HepG2 (cell line): ENCODE measurements around the gene TOR4A. TPM values are rescaled to one million over a fixed set of nuclear protein-coding genes. Genes with fewer than 3 reads are reported as not detected.

ENCODE experiments used
- BORCS8-MEF2B ChIP-seq: sonication (generic); formaldehyde crosslinking; IDR thresholded peaks from 2 replicates; pipeline ENCODE4 v1.8.0; 2022; ENCODE audit warnings: mild to moderate bottlenecking, missing genetic modification reagents
- CBFB ChIP-seq: sonication (generic); formaldehyde crosslinking; IDR thresholded peaks from 2 replicates; pipeline ENCODE4 v1.4.0; 2020; ENCODE audit warnings: missing genetic modification reagents
- CHD2 ChIP-seq: IDR thresholded peaks from 2 replicates; pipeline ENCODE4 v1.6.1; 2011; ENCODE audit warnings: low read depth, low read length, improper control_type of control experiment
- DNMT3B ChIP-seq: conservative IDR thresholded peaks from 2 replicates; pipeline ENCODE4 v1.6.1; 2016; ENCODE audit warnings: missing biosample characterization, control low read depth
- ELF4 ChIP-seq: sonication (generic); formaldehyde crosslinking; IDR thresholded peaks from 2 replicates; pipeline ENCODE4 v1.5.0; 2020; ENCODE audit warnings: missing genetic modification reagents, mild to moderate bottlenecking, moderate library complexity, borderline replicate concordance
- GZF1 ChIP-seq: sonication (generic); formaldehyde crosslinking; IDR thresholded peaks from 2 replicates; pipeline ENCODE4 v1.5.1; 2020; ENCODE audit warnings: mild to moderate bottlenecking, missing genetic modification reagents
- KDM6A ChIP-seq: IDR thresholded peaks from 2 replicates; pipeline ENCODE4 v1.6.1; 2016; ENCODE audit warnings: low read depth
- KMT2A ChIP-seq: sonication (generic); formaldehyde crosslinking; IDR thresholded peaks from 2 replicates; pipeline ENCODE4 v1.4.0; 2020; ENCODE audit warnings: missing genetic modification reagents
- MIER3 ChIP-seq: IDR thresholded peaks from 2 replicates; pipeline ENCODE4 v1.6.1; 2016; ENCODE audit warnings: missing compliant biosample characterization, borderline replicate concordance
- NBN ChIP-seq: fragments of 450-650 bp; conservative IDR thresholded peaks from 2 replicates; pipeline ENCODE4 v1.6.1; 2017
- NFYC ChIP-seq: IDR thresholded peaks from 2 replicates; pipeline ENCODE4 v1.6.1; 2016; ENCODE audit warnings: missing genetic modification reagents, missing compliant biosample characterization
- NONO ChIP-seq, 2 experiments: fragments of 450-650 bp in 1 of 2; sonication (generic) in 1 of 2; formaldehyde crosslinking in 1 of 2; IDR thresholded peaks in 1 of 2; conservative IDR thresholded peaks in 1 of 2; 2 replicates each; pipeline versions ENCODE4 v1.6.1 to v1.8.0; 2017 to 2022; ENCODE audit warnings: mild to moderate bottlenecking in 1 of 2, missing genetic modification reagents in 1 of 2, moderate library complexity in 1 of 2
- NR1H2 ChIP-seq: sonication (generic); formaldehyde crosslinking; IDR thresholded peaks from 2 replicates; pipeline ENCODE4 v1.8.1; 2022; ENCODE audit warnings: low read depth, missing genetic modification reagents, borderline replicate concordance
- PCBP2 ChIP-seq: fragments of 200-400 bp; formaldehyde crosslinking; optimal IDR thresholded peaks from 2 replicates; pipeline ENCODE3; 2018; ENCODE audit warnings: low read length, low read depth; ENCODE audit not compliant: poor library complexity, severe bottlenecking
- TBX2 ChIP-seq: sonication (generic); formaldehyde crosslinking; IDR thresholded peaks from 2 replicates; pipeline ENCODE4 v1.5.0; 2020; ENCODE audit warnings: missing genetic modification reagents, mild to moderate bottlenecking, borderline replicate concordance
- ZNF143 ChIP-seq: sonication (generic); formaldehyde crosslinking; IDR thresholded peaks from 2 replicates; pipeline ENCODE4 v1.4.0; 2020; ENCODE audit warnings: missing genetic modification reagents
- ZNF501 ChIP-seq: sonication (generic); formaldehyde crosslinking; IDR thresholded peaks from 2 replicates; pipeline ENCODE4 v1.5.1; 2020; ENCODE audit warnings: mild to moderate bottlenecking, moderate library complexity, missing genetic modification reagents
- ZNF557 ChIP-seq: sonication (generic); formaldehyde crosslinking; IDR thresholded peaks from 2 replicates; pipeline ENCODE4 v1.4.0; 2020; ENCODE audit warnings: missing genetic modification reagents
- ZNF567 ChIP-seq: sonication (generic); formaldehyde crosslinking; IDR thresholded peaks from 2 replicates; pipeline ENCODE4 v1.8.1; 2023; ENCODE audit warnings: mild to moderate bottlenecking, missing genetic modification reagents, borderline replicate concordance
- ZNF792 ChIP-seq: IDR thresholded peaks from 2 replicates; pipeline ENCODE4 v1.6.1; 2016
- polyA plus RNA-seq, 8 experiments: library from polyadenylated mRNA; depleted of rRNA in 3 of 8; stranded (reverse) in 7 of 8; unstranded in 1 of 8; fragments of >200 nt; fragmentation: Illumina TruSeq in 4 of 8; extraction: Trizol in 4 of 8; gene quantifications; 2 replicates each; pipeline versions ENCODE4 v1.2.1 to v1.2.3, GENCODE V29; 2011 to 2016; ENCODE audit warnings: low read depth in 4 of 8, missing spikeins in 1 of 8, mixed read lengths in 1 of 8; ENCODE audit not compliant: insufficient read depth in 1 of 8
- total RNA-seq, 5 experiments: library from RNA; depleted of rRNA; stranded (reverse); fragments of >200 nt; fragmentation: Illumina TruSeq; extraction: Trizol; gene quantifications; 2 replicates each; pipeline ENCODE4 v1.2.3, GENCODE V29; 2016; ENCODE audit warnings: low read depth in 1 of 5
- TF ChIP-seq, protein P1 (sequence below): sonication (generic); formaldehyde crosslinking; IDR thresholded peaks from 2 replicates; pipeline ENCODE4 v1.5.1; 2020; ENCODE audit warnings: missing genetic modification reagents, mild to moderate bottlenecking, borderline replicate concordance
- TF ChIP-seq, protein P2 (sequence below): IDR thresholded peaks from 2 replicates; pipeline ENCODE4 v1.6.1; 2016; ENCODE audit warnings: missing compliant biosample characterization, missing genetic modification reagents, borderline replicate concordance
- TF ChIP-seq, protein P3 (sequence below): sonication (generic); formaldehyde crosslinking; IDR thresholded peaks from 2 replicates; pipeline ENCODE4 v1.5.0; 2020; ENCODE audit warnings: missing genetic modification reagents

TOR4A gene
- total and polyA plus RNA-seq, 2 of the 13 experiments (the other 11 are each of a cell fraction or from before 2014, with no cell fraction given) = 11.1 to 14.2 TPM

DNA sequence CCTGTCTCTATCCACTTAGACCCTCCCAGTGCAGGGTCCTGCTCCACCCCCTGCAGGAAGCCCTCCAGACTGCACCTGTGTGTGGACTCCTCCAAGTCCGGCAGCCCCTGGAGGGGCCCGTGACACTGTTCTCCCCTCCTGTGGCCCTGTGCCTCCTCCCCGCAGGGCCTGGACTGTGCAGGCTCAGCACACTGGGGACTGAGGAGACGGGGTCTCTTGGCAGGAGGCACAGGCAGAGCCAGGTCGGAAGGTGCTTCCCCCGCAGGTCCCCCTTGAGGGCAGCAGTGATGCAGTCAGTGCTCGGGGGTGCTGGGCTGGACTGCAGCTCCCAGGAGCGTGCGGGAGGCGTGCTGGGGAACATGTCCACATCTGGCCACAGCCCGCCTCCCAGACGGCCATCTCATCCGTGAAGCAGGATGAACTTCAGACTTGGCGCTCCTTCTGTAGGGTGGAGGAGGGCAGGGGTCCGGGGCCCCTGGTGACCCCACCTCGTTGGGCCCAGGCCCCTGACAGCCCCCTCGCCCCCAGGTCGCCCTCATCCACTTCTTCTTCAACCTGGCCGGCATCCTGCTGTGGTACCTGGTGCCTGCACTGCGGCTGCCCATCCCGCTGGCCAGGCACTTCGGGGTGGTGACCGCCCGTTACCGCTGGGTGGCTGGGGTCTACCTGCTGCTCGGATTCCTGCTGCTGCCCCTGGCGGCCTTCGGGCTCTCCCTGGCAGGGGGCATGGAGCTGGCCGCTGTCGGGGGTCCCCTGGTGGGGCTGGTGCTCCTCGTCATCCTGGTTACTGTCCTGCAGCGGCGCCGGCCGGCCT lies 41.9 kb upstream of the TOR4A start (continued):
- TF ChIP-seq KDM6A (CRISPR knock-in tag) = no peak
- no peak for TF ChIP-seq ZNF557 (CRISPR knock-in tag)
- no peak for TF ChIP-seq CHD2
- no peak for TF ChIP-seq DNMT3B
- no peak for TF ChIP-seq ELF4
- no peak for TF ChIP-seq ZNF567 (CRISPR knock-in tag)
- TF ChIP-seq ZNF143 (CRISPR knock-in tag) = peak; percentile 55; the same call in 1 of the 2 replicates
- no peak; the same call in 1 of the 2 replicates for TF ChIP-seq ZNF501
- TF ChIP-seq TBX2 (CRISPR knock-in tag) = peak; percentile 49; the same call in 1 of the 2 replicates
- TF ChIP-seq, protein P1, sequence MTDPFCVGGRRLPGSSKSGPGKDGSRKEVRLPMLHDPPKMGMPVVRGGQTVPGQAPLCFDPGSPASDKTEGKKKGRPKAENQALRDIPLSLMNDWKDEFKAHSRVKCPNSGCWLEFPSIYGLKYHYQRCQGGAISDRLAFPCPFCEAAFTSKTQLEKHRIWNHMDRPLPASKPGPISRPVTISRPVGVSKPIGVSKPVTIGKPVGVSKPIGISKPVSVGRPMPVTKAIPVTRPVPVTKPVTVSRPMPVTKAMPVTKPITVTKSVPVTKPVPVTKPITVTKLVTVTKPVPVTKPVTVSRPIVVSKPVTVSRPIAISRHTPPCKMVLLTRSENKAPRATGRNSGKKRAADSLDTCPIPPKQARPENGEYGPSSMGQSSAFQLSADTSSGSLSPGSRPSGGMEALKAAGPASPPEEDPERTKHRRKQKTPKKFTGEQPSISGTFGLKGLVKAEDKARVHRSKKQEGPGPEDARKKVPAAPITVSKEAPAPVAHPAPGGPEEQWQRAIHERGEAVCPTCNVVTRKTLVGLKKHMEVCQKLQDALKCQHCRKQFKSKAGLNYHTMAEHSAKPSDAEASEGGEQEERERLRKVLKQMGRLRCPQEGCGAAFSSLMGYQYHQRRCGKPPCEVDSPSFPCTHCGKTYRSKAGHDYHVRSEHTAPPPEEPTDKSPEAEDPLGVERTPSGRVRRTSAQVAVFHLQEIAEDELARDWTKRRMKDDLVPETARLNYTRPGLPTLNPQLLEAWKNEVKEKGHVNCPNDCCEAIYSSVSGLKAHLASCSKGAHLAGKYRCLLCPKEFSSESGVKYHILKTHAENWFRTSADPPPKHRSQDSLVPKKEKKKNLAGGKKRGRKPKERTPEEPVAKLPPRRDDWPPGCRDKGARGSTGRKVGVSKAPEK (CRISPR knock-in tag) = no peak
- no peak for TF ChIP-seq NR1H2 (CRISPR knock-in tag)
- no peak for TF ChIP-seq NBN
- peak; percentile 23; the same call in 1 of the 2 replicates for TF ChIP-seq BORCS8-MEF2B (CRISPR knock-in tag)
- no peak for TF ChIP-seq PCBP2
- TF ChIP-seq, protein P2, sequence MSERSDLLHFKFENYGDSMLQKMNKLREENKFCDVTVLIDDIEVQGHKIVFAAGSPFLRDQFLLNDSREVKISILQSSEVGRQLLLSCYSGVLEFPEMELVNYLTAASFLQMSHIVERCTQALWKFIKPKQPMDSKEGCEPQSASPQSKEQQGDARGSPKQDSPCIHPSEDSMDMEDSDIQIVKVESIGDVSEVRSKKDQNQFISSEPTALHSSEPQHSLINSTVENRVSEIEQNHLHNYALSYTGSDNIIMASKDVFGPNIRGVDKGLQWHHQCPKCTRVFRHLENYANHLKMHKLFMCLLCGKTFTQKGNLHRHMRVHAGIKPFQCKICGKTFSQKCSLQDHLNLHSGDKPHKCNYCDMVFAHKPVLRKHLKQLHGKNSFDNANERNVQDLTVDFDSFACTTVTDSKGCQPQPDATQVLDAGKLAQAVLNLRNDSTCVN = peak; percentile 44; the same call in 1 of the 2 replicates
- 0 out of 2 replicates have a peak, but pooled peaks have one; percentile 33 for TF ChIP-seq ZNF792 (CRISPR knock-in tag)
- TF ChIP-seq NONO (IDR thresholded peaks at IDR 0.05) = no peak
- no peak for TF ChIP-seq NONO (CRISPR knock-in tag; conservative IDR thresholded peaks at IDR 0.05)
- TF ChIP-seq NFYC (CRISPR knock-in tag) = no peak
- TF ChIP-seq MIER3 = peak; percentile 25; the same call in 1 of the 2 replicates
- TF ChIP-seq GZF1 (CRISPR knock-in tag) = no peak
- TF ChIP-seq CBFB = peak; percentile 19; the same call in 1 of the 2 replicates
- TF ChIP-seq KMT2A (CRISPR knock-in tag) = no peak
- TF ChIP-seq, protein P3, sequence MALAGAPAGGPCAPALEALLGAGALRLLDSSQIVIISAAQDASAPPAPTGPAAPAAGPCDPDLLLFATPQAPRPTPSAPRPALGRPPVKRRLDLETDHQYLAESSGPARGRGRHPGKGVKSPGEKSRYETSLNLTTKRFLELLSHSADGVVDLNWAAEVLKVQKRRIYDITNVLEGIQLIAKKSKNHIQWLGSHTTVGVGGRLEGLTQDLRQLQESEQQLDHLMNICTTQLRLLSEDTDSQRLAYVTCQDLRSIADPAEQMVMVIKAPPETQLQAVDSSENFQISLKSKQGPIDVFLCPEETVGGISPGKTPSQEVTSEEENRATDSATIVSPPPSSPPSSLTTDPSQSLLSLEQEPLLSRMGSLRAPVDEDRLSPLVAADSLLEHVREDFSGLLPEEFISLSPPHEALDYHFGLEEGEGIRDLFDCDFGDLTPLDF (CRISPR knock-in tag) = no peak
